HG02943 (cell line): ENCODE measurements around the gene RPS19.

Experiments
- ATAC-seq: cut with Tn5 transposase; IDR thresholded peaks from one replicate; pipeline ENCODE4 v1.9.1; 2021; ENCODE audit warnings: mild to moderate bottlenecking, low read depth, moderate library complexity; ENCODE audit not compliant: unreplicated experiment

RPS19 gene

GRCh38 chr19:41897181-41897580, 37.1 kb downstream of the RPS19 start:
- ATAC-seq: no peak

- ATAC-seq: no peak
Measured at GRCh38 chr19:41897820-41898219, 37.8 kb downstream of the RPS19 start.

GRCh38 chr19:41898235-41898634, 38.2 kb downstream of the RPS19 start:
- ATAC-seq: no peak

GRCh38 chr19:41901707-41902360, 41.8 kb downstream of the RPS19 start:
- ATAC-seq: no peak

GRCh38 chr19:41902594-41902993, 42.5 kb downstream of the RPS19 start:
- no peak for ATAC-seq

- no peak for ATAC-seq
Measured at GRCh38 chr19:41903193-41903953, 43.3 kb downstream of the RPS19 start.

- ATAC-seq: no peak
Measured at GRCh38 chr19:41904118-41904870, 44.2 kb downstream of the RPS19 start.

GRCh38 chr19:41905273-41906002, 45.4 kb downstream of the RPS19 start:
- no peak for ATAC-seq

GRCh38 chr19:41906271-41906670, 46.2 kb downstream of the RPS19 start:
- no peak for ATAC-seq

GRCh38 chr19:41906916-41907680, 47.0 kb downstream of the RPS19 start:
- ATAC-seq: no peak

- no peak for ATAC-seq
Measured at GRCh38 chr19:41907994-41908615, 48.0 kb downstream of the RPS19 start.

- ATAC-seq: no peak
Measured at GRCh38 chr19:41908724-41909464, 48.8 kb downstream of the RPS19 start.

GRCh38 chr19:41909706-41910105, 49.7 kb downstream of the RPS19 start:
- no peak for ATAC-seq

GRCh38 chr19:41910240-41910991, 50.4 kb downstream of the RPS19 start:
- no peak for ATAC-seq

- ATAC-seq: no peak
Measured at GRCh38 chr19:41910992-41911888, 51.2 kb downstream of the RPS19 start.

GRCh38 chr19:41911889-41912731, 52.1 kb downstream of the RPS19 start:
- ATAC-seq: no peak
